ENCODE results near the gene ZNF341. TPM values are rescaled to one million over a fixed set of nuclear protein-coding genes. Genes with fewer than 3 reads are reported as not detected.

The ZNF341 gene
- 2.6 and 3.4 TPM in 2 replicates for total RNA-seq
- long read RNA-seq = 0 reads

DNA sequence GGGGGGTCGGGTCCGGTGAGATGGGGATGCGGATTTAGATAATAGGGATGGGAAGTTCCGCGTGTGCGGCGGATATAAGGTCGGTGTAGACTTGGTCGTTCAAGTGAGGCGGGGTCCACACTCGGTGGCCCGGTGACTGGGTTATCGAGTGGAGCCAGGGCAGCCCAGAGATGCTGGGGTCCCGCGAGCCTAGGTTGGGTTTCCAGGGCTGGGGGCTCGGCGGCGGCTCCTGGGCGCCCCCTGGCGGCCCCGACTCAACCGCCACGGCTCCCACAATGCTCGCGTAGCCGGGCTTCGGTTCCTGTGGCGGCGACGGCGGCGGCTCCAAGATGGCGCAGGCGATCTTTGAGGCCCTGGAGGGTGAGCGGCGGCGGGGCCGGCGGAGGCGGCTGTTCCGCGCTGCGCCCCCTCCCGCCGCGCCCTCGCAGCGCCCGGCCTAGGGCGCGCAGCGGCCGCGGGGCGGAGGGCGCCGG is at the start of gene ZNF341:
Gene ZNF341, plus strand, starts transcription at position 304 of the 473 bp plus-strand sequence. Its CDS starts 26 bp downstream, at position 330.
- Mint-ChIP-seq H3K36me3 (ENCODE audit: unreplicated experiment) (peaks cover 7% of the 10 kb centered on the region), H3K9me3 (ENCODE audit: unreplicated experiment) (peaks cover 6% of the 10 kb centered on the region), H3K27me3 (ENCODE audit: unreplicated experiment) (no peaks in the 10 kb centered on the region), H3K4me3 (ENCODE audit: unreplicated experiment) (peak within 1 kb of the TSS; percentile 76), H3K4me1 (ENCODE audit: unreplicated experiment) (peaks cover 27% of the 10 kb centered on the region), H3K27ac (ENCODE audit: unreplicated experiment) (peak within 1 kb of the TSS; percentile 96)
- peak; percentile 96 for DNase-seq (ENCODE audit: extremely low spot score, unreplicated experiment)
- TF ChIP-seq, protein P1, sequence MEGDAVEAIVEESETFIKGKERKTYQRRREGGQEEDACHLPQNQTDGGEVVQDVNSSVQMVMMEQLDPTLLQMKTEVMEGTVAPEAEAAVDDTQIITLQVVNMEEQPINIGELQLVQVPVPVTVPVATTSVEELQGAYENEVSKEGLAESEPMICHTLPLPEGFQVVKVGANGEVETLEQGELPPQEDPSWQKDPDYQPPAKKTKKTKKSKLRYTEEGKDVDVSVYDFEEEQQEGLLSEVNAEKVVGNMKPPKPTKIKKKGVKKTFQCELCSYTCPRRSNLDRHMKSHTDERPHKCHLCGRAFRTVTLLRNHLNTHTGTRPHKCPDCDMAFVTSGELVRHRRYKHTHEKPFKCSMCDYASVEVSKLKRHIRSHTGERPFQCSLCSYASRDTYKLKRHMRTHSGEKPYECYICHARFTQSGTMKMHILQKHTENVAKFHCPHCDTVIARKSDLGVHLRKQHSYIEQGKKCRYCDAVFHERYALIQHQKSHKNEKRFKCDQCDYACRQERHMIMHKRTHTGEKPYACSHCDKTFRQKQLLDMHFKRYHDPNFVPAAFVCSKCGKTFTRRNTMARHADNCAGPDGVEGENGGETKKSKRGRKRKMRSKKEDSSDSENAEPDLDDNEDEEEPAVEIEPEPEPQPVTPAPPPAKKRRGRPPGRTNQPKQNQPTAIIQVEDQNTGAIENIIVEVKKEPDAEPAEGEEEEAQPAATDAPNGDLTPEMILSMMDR (IDR thresholded peaks at IDR 0.05) = peak; percentile 93

DNA sequence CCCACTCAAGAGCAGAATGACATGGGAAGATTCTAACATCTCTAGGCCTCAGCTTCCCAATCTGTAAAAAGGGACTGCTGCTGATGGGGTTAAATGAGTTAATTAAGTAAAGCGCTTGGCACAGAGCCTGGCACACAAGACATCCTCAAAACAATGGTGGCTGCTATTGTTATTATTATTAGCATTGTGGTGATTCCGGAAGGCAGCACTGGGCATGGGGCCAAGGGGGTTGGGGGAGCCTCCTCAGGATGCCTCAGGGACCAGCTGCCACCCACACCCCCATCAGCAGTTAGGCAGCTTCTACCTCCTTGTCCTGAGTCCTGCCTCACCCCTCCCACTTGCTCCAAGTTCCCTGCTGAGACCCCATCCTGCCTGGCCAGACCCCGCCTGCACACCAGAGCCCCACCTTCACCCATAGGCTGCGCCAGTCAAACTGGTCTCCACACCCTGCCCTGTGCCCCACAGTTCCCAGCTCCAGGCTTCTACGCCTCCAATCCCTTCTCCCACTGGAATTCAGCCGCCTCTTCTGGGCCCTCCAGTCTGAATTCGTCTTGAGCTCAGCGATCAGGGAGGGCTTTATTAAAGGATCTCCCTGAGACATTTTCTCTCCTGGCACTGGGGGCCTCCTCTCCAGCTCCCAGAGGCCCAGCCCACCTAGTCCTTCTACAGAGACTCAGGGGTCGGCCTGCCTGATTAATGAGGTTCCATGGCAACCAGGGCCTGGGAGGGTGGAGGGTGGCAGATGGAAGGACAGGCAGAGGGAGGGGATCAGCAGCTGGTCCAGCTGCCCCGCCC is 47.1 kb upstream of the ZNF341 start:
- H3K4me3 Mint-ChIP-seq (ENCODE audit: unreplicated experiment) = peak overlapping the region; percentile 64
- peak overlapping the region; percentile 59 for H3K27ac Mint-ChIP-seq (ENCODE audit: unreplicated experiment)
- no peaks in the 10 kb centered on the region for H3K36me3 Mint-ChIP-seq (ENCODE audit: unreplicated experiment)
- DNase-seq (ENCODE audit: extremely low spot score, unreplicated experiment) = no peak
- peaks cover 36% of the 10 kb centered on the region for H3K4me1 Mint-ChIP-seq (ENCODE audit: unreplicated experiment)
- TF ChIP-seq, protein P1 (IDR thresholded peaks at IDR 0.05) = no peak
- H3K27me3 Mint-ChIP-seq (ENCODE audit: unreplicated experiment) = no peaks in the 10 kb centered on the region
- H3K9me3 Mint-ChIP-seq (ENCODE audit: unreplicated experiment) = no peaks in the 10 kb centered on the region

DNA sequence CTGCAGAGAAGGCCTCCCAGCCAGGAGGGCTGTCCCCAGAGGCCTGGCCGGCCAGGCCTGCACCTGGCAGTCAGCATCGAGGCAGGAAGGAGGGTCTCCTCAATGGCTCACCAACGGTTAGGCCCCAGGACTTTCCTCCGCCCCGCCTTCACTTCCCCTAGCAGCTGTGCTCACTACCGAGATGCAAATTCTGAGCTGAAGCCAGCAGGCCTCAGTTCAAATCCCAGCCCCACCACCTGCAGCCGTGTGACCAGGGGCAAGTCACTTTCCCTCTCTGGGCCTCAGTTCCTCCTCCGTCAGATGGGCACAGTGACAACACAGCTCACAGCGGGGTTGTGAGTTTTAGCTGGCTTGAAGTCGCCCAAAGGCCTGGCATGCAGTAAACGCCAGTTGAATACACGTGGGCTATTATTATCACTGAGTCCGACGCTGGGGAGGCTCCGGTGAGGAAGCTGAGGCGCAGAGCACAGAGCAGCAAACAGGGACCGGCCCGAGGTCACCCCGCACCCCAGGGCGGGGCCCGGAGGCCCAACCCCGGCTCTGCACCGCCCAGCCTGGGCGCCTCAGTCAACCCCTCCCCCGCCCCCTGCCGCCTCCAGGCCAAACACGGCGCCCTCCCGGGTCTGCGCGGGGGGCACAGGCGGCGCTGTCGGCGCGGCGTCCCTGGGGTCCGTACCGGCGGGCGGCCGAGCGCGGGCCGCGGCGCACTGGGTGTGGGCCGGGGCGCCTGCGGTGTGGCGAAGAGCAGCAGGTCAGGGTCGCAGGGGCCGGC is 46.3 kb upstream of the ZNF341 start:
- H3K4me3 Mint-ChIP-seq (ENCODE audit: unreplicated experiment) = peak overlapping the region; percentile 64
- TF ChIP-seq, protein P1 (IDR thresholded peaks at IDR 0.05) = no peak
- no peak for DNase-seq (ENCODE audit: extremely low spot score, unreplicated experiment)
- peak overlapping the region; percentile 50 for H3K27ac Mint-ChIP-seq (ENCODE audit: unreplicated experiment)
- no peaks in the 10 kb centered on the region for H3K27me3 Mint-ChIP-seq (ENCODE audit: unreplicated experiment)
- H3K4me1 Mint-ChIP-seq (ENCODE audit: unreplicated experiment) = peaks cover 34% of the 10 kb centered on the region
- no peaks in the 10 kb centered on the region for H3K9me3 Mint-ChIP-seq (ENCODE audit: unreplicated experiment)
- no peaks in the 10 kb centered on the region for H3K36me3 Mint-ChIP-seq (ENCODE audit: unreplicated experiment)

DNA sequence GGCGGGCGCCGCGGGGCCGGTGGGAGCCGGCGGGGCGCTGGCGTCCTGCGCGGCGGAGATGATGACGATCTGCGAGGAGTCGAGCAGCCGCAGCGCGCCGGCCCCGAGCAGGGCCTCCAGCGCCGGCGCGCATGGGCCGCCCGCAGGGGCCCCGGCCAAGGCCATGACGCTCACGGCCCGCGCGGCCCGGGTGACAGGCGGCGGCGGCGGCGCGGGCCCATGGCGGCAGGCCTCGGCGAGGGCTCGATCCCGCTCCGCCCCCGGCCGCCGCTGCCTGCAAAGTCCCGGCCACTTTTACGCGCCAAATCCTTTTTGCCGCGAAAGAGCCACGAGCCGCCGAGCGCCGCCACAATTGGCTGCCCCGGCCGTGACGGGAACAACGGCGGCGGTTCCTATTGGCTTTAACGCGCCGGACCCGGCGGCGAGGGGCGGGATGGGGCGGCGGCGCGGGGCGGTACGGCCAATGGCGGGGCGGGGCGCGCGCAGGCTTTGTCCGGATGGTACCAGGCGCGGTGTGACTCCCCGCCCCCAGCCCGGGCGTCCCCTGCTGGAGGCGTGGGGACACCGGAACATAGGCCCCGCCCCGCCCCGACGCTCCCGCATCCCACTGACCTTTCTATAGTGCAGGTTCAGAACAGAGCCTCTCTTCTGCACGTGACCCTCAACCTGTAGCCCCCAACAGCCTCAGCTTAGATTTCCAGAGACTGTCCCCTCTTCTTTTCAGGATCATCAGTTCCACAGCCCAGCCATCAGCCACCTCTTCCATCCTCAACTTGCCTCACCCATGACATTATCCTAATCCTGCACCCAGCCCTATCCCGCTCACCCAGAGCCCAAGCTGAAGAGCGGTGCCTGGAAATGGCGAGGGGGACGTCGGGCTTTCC is 45.5 kb upstream of the ZNF341 start, which contains the start of gene E2F1:
Gene E2F1, minus strand, starts transcription at position 286 of the 884 bp plus-strand sequence. Its CDS starts 121 bp downstream, at position 165.
- Mint-ChIP-seq H3K9me3 (ENCODE audit: unreplicated experiment) (no peaks in the 10 kb centered on the region), H3K27ac (ENCODE audit: unreplicated experiment) (peak within 1 kb of the TSS; percentile 60), H3K4me3 (ENCODE audit: unreplicated experiment) (peak within 1 kb of the TSS; percentile 88), H3K27me3 (ENCODE audit: unreplicated experiment) (no peaks in the 10 kb centered on the region), H3K4me1 (ENCODE audit: unreplicated experiment) (peaks cover 26% of the 10 kb centered on the region), H3K36me3 (ENCODE audit: unreplicated experiment) (no peaks in the 10 kb centered on the region)
- peak; percentile 98 for DNase-seq (ENCODE audit: extremely low spot score, unreplicated experiment)
- TF ChIP-seq, protein P1 (IDR thresholded peaks at IDR 0.05) = peak; percentile 50

Data from osteocyte (in vitro differentiated cells).